K562 (cell line): ENCODE results near the gene ARPC2. TPM values are rescaled to one million over a fixed set of nuclear protein-coding genes. Genes with fewer than 3 reads are reported as not detected.

ENCODE experiments used
- ARID1B ChIP-seq: fragments of 450-650 bp; IDR thresholded peaks from 2 replicates; pipeline ENCODE4 v1.6.1; 2016; ENCODE audit warnings: antibody characterized with exemption, mild to moderate bottlenecking, inconsistent platforms
- ATF7 ChIP-seq: fragments of 450-650 bp; IDR thresholded peaks from 2 replicates; pipeline ENCODE4 v1.7.1; 2014; ENCODE audit warnings: mild to moderate bottlenecking, moderate library complexity
- EP300 ChIP-seq: IDR thresholded peaks from 2 replicates; pipeline ENCODE4 v1.6.1; 2012; ENCODE audit warnings: low read length, improper control_type of control experiment
- ESRRA ChIP-seq: fragments of 450-650 bp; IDR thresholded peaks from 2 replicates; pipeline ENCODE4 v1.6.1; 2014; ENCODE audit warnings: low read depth, mild to moderate bottlenecking, moderate library complexity, borderline replicate concordance
- FOXJ2 ChIP-seq: fragments of 200-800 bp; sonication (Bioruptor generic); IDR thresholded peaks from 2 replicates; pipeline ENCODE4 v1.6.1; 2016; ENCODE audit warnings: missing genetic modification characterization, missing compliant biosample characterization
- JUN ChIP-seq, 2 experiments: sonication (generic) in 1 of 2; formaldehyde crosslinking in 1 of 2; IDR thresholded peaks; 2 replicates each; pipeline versions ENCODE4 v1.6.1 to v1.8.0; 2012 to 2022; ENCODE audit warnings: borderline replicate concordance in 2 of 2, mild to moderate bottlenecking in 2 of 2, improper control_type of control experiment in 1 of 2, low read depth in 1 of 2, low read length in 1 of 2, missing genetic modification reagents in 1 of 2
- JUND ChIP-seq, 2 experiments: IDR thresholded peaks; 2 replicates in 1 of 2; 3 replicates in 1 of 2; pipeline ENCODE4 v1.6.1; 2011; ENCODE audit warnings: borderline replicate concordance in 2 of 2, low read depth in 2 of 2, low read length in 2 of 2, improper control_type of control experiment in 1 of 2, missing biosample characterization in 1 of 2, missing genetic modification characterization in 1 of 2, missing genetic modification reagents in 1 of 2
- MAZ ChIP-seq, 2 experiments: fragments of 450-650 bp in 1 of 2; sonication (generic) in 1 of 2; formaldehyde crosslinking; IDR thresholded peaks in 1 of 2; conservative IDR thresholded peaks in 1 of 2; 2 replicates each; pipeline versions ENCODE4 v1.4.0 to v1.5.0; 2020; ENCODE audit warnings: mild to moderate bottlenecking in 1 of 2, missing genetic modification reagents in 1 of 2
- MTA3 ChIP-seq: fragments of 450-650 bp; formaldehyde crosslinking; IDR thresholded peaks from 2 replicates; pipeline ENCODE4 v1.6.1; 2017; ENCODE audit warnings: mild to moderate bottlenecking, borderline replicate concordance
- TAF9B ChIP-seq: fragments of 450-650 bp; IDR thresholded peaks from 2 replicates; pipeline ENCODE4 v1.6.1; 2018; ENCODE audit warnings: mild to moderate bottlenecking; ENCODE audit not compliant: partially characterized antibody
- TCF3 ChIP-seq: sonication (generic); formaldehyde crosslinking; IDR thresholded peaks from 2 replicates; pipeline ENCODE4 v1.4.0; 2020; ENCODE audit warnings: mild to moderate bottlenecking, missing genetic modification reagents
- TGIF2 ChIP-seq: sonication (generic); formaldehyde crosslinking; IDR thresholded peaks from 2 replicates; pipeline ENCODE4 v1.8.1; 2022; ENCODE audit warnings: mild to moderate bottlenecking, missing genetic modification reagents, moderate library complexity
- ZNF766 ChIP-seq: fragments of 200-800 bp; sonication (Bioruptor generic); conservative IDR thresholded peaks from 2 replicates; pipeline ENCODE4 v1.6.1; 2016; ENCODE audit warnings: missing genetic modification characterization, missing compliant biosample characterization
- polyA plus RNA-seq, 8 experiments: library from polyadenylated mRNA; depleted of rRNA in 4 of 8; stranded (reverse) in 5 of 8; unstranded in 3 of 8; fragments of >200 nt; fragmentation: Nextera tagmentation in 2 of 8; fragmentation: Illumina TruSeq in 1 of 8; extraction: Ambion mirVana in 2 of 8; extraction: Trizol in 1 of 8; gene quantifications; 2 replicates each; pipeline versions ENCODE4 v1.2.1 to v1.2.3, GENCODE V29; 2011 to 2014; ENCODE audit warnings: inconsistent platforms in 1 of 8, missing spikeins in 1 of 8
- total RNA-seq, 7 experiments: library from RNA; depleted of rRNA in 6 of 7; stranded (reverse); fragments of >200 nt in 6 of 7; fragmentation: Illumina TruSeq in 2 of 7; extraction: Trizol in 2 of 7; gene quantifications; 2 replicates each; pipeline versions ENCODE4 v1.2.1 to v1.2.3, GENCODE V29; 2011 to 2021; ENCODE audit warnings: low replicate concordance in 1 of 7
- TF ChIP-seq, protein P1 (sequence below): fragments of 450-650 bp; IDR thresholded peaks from 2 replicates; pipeline ENCODE4 v1.6.1; 2017; ENCODE audit warnings: antibody characterized with exemption, mild to moderate bottlenecking
- TF ChIP-seq, protein P2 (sequence below), 2 experiments: IDR thresholded peaks in 1 of 2; conservative IDR thresholded peaks in 1 of 2; 2 replicates each; pipeline ENCODE4 v1.6.1; 2016; ENCODE audit warnings: low read depth in 2 of 2, mild to moderate bottlenecking in 1 of 2, missing compliant biosample characterization in 1 of 2, missing genetic modification characterization in 1 of 2, moderate library complexity in 1 of 2
- TF ChIP-seq, protein P3 (sequence below): IDR thresholded peaks from 2 replicates; pipeline ENCODE4 v1.6.1; 2014; ENCODE audit warnings: antibody characterized with exemption

The ARPC2 gene
- total and polyA plus RNA-seq, 9 of the 15 experiments (the other 6 are each of a cell fraction or from before 2014, with no cell fraction given): 81.9 to 187 (median 103) TPM

DNA sequence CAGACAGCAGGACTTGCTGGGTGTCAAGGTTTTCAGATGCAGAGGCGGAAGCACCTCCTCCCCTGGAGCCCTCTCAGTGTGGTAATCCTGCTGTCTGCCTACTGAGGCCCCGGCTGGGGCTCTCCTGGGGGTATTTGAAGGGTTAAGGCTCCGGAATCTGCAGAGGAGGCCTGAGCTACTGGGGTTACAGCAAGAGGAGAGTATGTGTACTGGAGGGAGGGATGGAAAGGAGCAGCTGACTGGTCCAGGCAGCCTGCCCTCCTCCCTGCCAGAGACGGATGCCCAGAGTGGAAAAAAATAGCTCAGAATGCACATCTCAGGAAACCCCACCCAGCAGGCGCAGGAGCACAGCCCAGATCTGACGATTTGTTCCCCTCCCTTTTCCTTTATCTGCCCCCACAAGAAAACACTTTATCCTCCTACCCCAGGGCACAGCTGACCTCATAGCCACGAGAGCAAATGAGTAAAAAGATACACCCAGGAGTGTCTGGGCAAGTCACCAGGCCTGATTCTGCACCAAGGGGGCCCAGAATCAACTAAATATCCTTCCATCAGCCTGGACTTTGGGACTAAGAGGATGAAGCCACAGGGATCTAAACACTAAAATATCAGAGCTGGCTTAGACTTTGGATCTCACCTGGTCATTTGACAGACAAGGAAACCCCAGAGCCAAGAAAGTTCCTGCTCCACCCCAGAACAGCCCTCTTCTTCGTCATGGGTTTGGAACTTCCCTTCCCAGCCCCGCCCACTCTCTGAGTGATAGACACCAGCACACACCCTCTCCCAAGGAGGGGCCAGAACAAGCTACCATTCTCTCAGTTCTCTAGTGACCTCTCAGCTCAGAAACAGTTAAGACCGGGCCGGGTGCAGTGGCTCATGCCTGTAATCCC lies 69.8 kb downstream of the ARPC2 start (continued):
- TF ChIP-seq JUN (IDR thresholded peaks at IDR 0.05; ENCODE audit: borderline replicate concordance, low read depth, low read length): peak; percentile 16; the same call in 1 of the 2 replicates
- no peak for TF ChIP-seq JUN (CRISPR knock-in tag; IDR thresholded peaks at IDR 0.05; ENCODE audit: borderline replicate concordance)
- TF ChIP-seq ARID1B: peak; percentile 52
- TF ChIP-seq ZNF766 (CRISPR knock-in tag): 0 out of 2 replicates have a peak, but pooled peaks have one; percentile 35
- TF ChIP-seq ESRRA: no peak
- TF ChIP-seq, protein P1, sequence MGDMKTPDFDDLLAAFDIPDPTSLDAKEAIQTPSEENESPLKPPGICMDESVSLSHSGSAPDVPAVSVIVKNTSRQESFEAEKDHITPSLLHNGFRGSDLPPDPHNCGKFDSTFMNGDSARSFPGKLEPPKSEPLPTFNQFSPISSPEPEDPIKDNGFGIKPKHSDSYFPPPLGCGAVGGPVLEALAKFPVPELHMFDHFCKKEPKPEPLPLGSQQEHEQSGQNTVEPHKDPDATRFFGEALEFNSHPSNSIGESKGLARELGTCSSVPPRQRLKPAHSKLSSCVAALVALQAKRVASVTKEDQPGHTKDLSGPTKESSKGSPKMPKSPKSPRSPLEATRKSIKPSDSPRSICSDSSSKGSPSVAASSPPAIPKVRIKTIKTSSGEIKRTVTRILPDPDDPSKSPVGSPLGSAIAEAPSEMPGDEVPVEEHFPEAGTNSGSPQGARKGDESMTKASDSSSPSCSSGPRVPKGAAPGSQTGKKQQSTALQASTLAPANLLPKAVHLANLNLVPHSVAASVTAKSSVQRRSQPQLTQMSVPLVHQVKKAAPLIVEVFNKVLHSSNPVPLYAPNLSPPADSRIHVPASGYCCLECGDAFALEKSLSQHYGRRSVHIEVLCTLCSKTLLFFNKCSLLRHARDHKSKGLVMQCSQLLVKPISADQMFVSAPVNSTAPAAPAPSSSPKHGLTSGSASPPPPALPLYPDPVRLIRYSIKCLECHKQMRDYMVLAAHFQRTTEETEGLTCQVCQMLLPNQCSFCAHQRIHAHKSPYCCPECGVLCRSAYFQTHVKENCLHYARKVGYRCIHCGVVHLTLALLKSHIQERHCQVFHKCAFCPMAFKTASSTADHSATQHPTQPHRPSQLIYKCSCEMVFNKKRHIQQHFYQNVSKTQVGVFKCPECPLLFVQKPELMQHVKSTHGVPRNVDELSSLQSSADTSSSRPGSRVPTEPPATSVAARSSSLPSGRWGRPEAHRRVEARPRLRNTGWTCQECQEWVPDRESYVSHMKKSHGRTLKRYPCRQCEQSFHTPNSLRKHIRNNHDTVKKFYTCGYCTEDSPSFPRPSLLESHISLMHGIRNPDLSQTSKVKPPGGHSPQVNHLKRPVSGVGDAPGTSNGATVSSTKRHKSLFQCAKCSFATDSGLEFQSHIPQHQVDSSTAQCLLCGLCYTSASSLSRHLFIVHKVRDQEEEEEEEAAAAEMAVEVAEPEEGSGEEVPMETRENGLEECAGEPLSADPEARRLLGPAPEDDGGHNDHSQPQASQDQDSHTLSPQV: peak; percentile 13; the same call in 1 of the 2 replicates
- TF ChIP-seq, protein P2, sequence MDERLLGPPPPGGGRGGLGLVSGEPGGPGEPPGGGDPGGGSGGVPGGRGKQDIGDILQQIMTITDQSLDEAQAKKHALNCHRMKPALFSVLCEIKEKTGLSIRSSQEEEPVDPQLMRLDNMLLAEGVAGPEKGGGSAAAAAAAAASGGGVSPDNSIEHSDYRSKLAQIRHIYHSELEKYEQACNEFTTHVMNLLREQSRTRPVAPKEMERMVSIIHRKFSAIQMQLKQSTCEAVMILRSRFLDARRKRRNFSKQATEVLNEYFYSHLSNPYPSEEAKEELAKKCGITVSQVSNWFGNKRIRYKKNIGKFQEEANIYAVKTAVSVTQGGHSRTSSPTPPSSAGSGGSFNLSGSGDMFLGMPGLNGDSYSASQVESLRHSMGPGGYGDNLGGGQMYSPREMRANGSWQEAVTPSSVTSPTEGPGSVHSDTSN (CRISPR knock-in tag; IDR thresholded peaks at IDR 0.05; ENCODE audit: low read depth): no peak
- TF ChIP-seq, protein P2 (tag; conservative IDR thresholded peaks at IDR 0.05; ENCODE audit: low read depth): peak; percentile 89
- TF ChIP-seq MTA3: peak; percentile 76
- peak; percentile 49; the same call in 1 of the 2 replicates for TF ChIP-seq TCF3 (CRISPR knock-in tag)
- peak in 1 of 2 experiments; percentile 22; a peak in 1 of 4 replicates for TF ChIP-seq MAZ (CRISPR knock-in tag; conservative IDR thresholded peaks at IDR 0.05 in 1 of 2, IDR thresholded peaks at IDR 0.05 in 1 of 2)
- peak; percentile 21; the same call in 1 of the 2 replicates for TF ChIP-seq FOXJ2 (tag)
- TF ChIP-seq EP300: peak; percentile 6; the same call in 1 of the 2 replicates
- TF ChIP-seq ATF7: peak; percentile 34; the same call in 1 of the 2 replicates
- TF ChIP-seq JUND (IDR thresholded peaks at IDR 0.05; ENCODE audit: borderline replicate concordance, low read depth, low read length): peak; percentile 38
- TF ChIP-seq JUND (tag; IDR thresholded peaks at IDR 0.05; ENCODE audit: borderline replicate concordance, low read depth, low read length): peak; percentile 43; the same call in 1 of the 3 replicates
- TF ChIP-seq, protein P3, sequence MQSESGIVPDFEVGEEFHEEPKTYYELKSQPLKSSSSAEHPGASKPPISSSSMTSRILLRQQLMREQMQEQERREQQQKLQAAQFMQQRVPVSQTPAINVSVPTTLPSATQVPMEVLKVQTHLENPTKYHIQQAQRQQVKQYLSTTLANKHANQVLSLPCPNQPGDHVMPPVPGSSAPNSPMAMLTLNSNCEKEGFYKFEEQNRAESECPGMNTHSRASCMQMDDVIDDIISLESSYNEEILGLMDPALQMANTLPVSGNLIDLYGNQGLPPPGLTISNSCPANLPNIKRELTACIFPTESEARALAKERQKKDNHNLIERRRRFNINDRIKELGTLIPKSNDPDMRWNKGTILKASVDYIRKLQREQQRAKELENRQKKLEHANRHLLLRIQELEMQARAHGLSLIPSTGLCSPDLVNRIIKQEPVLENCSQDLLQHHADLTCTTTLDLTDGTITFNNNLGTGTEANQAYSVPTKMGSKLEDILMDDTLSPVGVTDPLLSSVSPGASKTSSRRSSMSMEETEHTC: peak; percentile 13; the same call in 1 of the 2 replicates
- TF ChIP-seq TAF9B: peak; percentile 55
- TF ChIP-seq TGIF2 (CRISPR knock-in tag): no peak
